ENCODE data around the gene CFAP91.

CFAP91 gene

DNA sequence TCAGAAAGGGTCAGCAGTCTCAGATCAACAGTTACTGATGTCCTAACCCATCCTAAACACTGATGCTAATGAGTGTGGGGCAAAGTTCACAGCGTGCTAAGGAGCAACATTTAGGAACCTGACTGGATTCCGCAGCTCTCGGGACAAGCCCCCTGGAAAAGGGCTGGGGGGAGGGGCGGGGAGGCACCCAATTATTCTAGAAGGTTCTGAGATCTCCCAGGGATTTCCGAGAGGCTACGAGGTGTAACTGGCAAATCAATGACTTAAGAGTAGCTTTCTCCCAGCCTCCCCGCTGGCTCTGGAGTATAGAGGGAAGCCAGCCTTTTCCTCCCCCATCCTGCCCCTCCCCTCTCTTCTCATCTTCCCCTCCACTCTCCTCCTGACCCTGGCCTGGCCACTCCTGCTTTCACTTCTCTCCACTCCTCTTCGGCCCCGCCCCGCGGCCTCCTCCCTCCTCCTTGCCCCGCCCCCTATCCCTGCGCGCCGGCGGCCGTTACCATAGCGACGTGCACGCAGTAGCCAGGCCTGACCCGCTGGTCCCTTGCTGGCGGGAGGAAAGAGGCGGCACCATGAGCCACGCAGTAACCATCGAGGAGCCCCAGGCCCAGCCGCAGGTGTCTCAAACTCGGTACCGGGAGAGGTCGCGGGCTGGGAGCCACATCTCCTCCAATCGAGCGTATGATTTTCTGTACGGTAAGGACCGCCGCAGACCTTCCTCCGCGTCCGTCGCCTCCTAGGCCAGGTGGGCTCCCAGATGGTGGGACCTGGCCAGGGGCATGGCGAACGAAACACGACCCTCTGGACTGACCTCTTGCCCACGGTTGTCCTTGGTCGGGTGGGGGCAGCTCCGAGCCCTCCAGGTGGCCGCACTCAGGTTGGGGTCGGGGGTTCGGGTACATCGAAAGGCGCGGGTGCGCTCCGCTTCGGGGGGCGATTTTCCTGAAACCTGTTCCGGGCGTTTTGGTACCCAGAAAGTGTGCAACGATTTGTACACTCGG, at the start of gene CFAP91:
Gene CFAP91 (plus strand): TSS at position 493 of the 998 bp plus-strand sequence. CDS start 77 bp downstream, at position 570.
- DNase-seq (ENCODE audit: low read depth), result peak; percentile 62
- H3K4me3 ChIP-seq (ENCODE audit: low read depth, low read length), result peak within 1 kb of the TSS; percentile 52
- TF ChIP-seq, protein P1, sequence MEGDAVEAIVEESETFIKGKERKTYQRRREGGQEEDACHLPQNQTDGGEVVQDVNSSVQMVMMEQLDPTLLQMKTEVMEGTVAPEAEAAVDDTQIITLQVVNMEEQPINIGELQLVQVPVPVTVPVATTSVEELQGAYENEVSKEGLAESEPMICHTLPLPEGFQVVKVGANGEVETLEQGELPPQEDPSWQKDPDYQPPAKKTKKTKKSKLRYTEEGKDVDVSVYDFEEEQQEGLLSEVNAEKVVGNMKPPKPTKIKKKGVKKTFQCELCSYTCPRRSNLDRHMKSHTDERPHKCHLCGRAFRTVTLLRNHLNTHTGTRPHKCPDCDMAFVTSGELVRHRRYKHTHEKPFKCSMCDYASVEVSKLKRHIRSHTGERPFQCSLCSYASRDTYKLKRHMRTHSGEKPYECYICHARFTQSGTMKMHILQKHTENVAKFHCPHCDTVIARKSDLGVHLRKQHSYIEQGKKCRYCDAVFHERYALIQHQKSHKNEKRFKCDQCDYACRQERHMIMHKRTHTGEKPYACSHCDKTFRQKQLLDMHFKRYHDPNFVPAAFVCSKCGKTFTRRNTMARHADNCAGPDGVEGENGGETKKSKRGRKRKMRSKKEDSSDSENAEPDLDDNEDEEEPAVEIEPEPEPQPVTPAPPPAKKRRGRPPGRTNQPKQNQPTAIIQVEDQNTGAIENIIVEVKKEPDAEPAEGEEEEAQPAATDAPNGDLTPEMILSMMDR (IDR thresholded peaks at IDR 0.05; ENCODE audit: low read depth, low read length, missing control alignments), result no peak

DNA sequence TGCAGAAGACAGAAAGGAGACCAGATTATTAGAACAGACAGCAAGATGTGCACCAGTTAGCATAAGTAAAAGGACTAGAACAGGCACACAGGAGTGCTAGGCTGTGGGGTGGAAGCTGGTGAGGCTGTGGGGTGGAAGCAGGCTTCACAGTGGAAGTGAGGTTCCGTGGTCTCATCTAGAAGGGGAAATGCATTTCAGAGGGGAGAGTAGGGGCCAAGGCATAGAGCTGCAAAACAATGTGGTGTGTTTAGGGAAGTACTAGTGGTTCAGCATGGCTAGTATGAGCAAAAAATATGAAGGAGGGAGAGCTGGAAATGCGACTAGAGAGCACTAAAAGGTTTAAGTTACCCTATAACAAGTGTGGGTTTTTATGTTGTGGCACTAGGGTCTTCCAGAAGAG, 48.9 kb upstream of the CFAP91 start:
- TF ChIP-seq, protein P1 (IDR thresholded peaks at IDR 0.05; ENCODE audit: low read depth, low read length, missing control alignments), result no peak
- DNase-seq (ENCODE audit: low read depth), result no peak
- H3K4me3 ChIP-seq (ENCODE audit: low read depth, low read length), result no peak overlapping the region

DNA sequence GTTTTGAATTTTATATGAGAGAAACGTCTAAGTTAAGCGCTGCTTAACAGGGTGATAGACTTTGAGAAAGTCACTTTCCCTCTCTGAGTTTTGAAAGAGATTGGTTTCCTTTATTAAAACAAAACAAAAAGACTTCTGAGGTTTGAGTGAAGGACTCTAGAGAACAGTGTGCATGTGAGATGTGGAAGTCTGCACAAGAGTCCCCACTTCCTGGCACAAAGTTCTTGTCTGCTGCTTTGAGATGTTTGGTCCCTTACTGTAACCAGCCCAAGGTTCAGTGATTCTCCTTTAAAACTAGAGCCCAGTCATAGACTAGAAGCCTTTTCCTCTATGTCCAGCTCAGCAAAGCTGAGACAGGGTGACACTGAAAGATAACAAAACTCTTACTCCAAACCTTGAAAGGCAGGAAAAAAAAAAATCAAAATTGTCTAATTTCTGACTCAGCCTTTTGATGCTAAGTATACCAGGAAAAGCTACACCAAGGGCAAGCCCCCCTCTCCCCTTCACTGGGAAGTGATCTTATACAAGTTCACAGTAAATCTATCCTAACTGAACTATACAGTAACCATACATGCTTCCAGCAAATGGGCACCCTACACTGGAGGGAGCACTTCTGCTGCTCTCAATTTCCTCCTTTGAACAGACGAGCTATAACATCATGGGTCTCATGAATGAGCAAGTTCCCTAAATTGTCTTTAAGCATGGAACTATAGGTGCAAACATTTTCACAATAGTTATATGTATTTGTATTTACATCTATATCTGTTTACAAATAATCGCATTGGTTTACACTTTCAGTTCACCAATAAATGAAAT, 44.7 kb upstream of the CFAP91 start:
- no peak overlapping the region for H3K4me3 ChIP-seq (ENCODE audit: low read depth, low read length)
- no peak for DNase-seq (ENCODE audit: low read depth)
- TF ChIP-seq, protein P1 (IDR thresholded peaks at IDR 0.05; ENCODE audit: low read depth, low read length, missing control alignments), result no peak

DNA sequence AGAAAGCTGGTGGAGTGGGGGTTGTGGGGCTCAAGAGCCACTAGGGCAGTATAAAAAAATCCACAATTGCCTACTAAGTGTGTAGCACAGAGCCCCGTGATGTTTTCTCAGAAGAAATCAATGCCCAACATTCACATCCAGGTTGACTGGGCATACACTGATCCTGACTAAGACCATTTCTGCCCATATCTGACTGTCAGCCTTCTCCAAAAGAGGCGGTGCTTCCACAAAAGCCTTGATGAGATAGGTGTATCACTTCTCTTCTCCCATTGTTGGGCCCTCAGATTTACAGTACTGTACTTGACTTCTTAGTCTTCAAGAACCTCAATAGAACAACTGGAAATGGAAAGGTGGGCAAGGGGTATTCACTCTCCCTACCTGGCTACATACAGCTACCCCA, 43.8 kb upstream of the CFAP91 start:
- H3K4me3 ChIP-seq (ENCODE audit: low read depth, low read length), result no peak overlapping the region
- TF ChIP-seq, protein P1 (IDR thresholded peaks at IDR 0.05; ENCODE audit: low read depth, low read length, missing control alignments), result no peak
- DNase-seq (ENCODE audit: low read depth), result no peak

DNA sequence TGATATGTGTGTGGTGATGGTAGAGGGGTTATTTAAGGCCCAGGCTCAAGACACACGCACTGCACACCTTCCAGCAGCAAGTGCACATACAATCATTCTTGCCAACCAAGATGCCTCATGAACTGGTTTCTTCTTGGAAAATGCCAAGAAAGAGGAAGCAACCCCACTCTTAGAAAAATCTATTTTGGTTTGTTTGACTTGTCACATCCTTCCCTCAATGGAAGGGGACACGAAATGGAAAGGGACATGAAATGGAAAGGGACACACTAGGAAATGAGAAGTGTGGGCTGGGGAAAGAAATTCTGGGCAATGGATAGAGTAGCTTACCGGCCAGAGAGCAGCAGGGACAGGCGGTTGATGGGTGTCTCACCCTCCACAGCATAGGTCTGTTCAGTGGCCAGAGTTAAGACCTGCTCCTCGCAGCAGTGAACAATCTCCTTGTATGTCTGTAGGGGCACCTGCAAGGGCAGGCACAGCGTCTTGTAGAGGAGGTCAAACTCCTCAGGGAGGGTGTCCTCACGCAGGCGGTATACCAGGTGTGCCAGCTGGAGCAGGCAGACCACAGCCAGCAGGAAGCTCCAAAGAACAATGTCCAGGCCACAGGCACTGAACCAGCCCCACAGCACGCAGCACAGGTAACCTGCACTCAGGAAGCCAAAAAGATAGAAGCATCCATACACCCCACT, 43.1 kb upstream of the CFAP91 start:
- TF ChIP-seq, protein P1 (IDR thresholded peaks at IDR 0.05; ENCODE audit: low read depth, low read length, missing control alignments), result no peak
- no peak for DNase-seq (ENCODE audit: low read depth)
- H3K4me3 ChIP-seq (ENCODE audit: low read depth, low read length), result no peak overlapping the region
